Measurements from ENCODE around the gene GSTM2.

DNA sequence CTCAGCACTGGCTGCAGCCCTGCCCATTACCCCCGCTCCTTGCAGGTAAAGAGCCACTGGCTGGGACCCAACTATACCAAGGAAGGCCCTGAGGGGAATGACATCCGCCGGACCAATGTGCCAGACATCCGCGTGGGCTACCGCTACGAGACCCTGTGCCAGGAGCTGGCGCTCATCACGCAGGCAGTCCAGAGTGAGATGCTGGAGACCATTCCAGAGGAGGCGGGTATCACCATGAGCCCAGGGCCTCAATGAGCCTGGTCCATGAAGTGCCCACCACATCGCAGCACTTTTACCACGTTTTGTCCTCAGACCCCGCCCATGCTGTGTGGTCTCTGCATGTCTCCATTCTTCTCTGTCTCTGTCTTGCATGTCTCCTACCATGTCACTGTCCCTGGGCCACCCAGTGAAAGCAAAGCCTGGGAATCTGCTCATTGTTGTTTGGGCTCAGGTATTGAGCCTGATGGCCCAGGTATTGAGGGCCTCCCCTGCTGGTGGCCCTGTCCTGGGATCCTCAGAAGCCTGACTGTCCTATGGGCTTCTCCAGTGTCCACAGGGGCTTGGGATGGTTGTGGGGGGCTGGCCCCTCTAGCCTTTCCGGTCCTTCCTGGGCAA lies 36.9 kb upstream of the GSTM2 start:
- no peak for TF ChIP-seq EZH2 (IDR thresholded peaks at IDR 0.05; ENCODE audit: borderline replicate concordance, insufficient read depth, low read depth, low read length, poor library complexity, severe bottlenecking)
- TF ChIP-seq, protein P1, sequence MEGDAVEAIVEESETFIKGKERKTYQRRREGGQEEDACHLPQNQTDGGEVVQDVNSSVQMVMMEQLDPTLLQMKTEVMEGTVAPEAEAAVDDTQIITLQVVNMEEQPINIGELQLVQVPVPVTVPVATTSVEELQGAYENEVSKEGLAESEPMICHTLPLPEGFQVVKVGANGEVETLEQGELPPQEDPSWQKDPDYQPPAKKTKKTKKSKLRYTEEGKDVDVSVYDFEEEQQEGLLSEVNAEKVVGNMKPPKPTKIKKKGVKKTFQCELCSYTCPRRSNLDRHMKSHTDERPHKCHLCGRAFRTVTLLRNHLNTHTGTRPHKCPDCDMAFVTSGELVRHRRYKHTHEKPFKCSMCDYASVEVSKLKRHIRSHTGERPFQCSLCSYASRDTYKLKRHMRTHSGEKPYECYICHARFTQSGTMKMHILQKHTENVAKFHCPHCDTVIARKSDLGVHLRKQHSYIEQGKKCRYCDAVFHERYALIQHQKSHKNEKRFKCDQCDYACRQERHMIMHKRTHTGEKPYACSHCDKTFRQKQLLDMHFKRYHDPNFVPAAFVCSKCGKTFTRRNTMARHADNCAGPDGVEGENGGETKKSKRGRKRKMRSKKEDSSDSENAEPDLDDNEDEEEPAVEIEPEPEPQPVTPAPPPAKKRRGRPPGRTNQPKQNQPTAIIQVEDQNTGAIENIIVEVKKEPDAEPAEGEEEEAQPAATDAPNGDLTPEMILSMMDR (IDR thresholded peaks at IDR 0.05): no peak
